Ureter (tissue), 1 donor: ENCODE results near the gene ISM2. TPM values are rescaled to one million over a fixed set of nuclear protein-coding genes. Genes with fewer than 3 reads are reported as not detected.
A peak's percentile ranks its signal among the peaks of the same experiment; 100 is the strongest.

Experiments used
- DNase-seq: peaks from one replicate; pipeline ENCODE4 v3.0.0-alpha.2; 2020; ENCODE audit warnings: low spot score
- total RNA-seq: library from RNA; stranded (reverse); gene quantifications from one replicate; pipeline ENCODE4 v1.2.4, GENCODE V29; 2023
- donor health status: DM: yes; HTN: yes; CAD: no.

Gene ISM2
- total RNA-seq, 1 donor from 2014 or later, result 3.5 TPM

DNA sequence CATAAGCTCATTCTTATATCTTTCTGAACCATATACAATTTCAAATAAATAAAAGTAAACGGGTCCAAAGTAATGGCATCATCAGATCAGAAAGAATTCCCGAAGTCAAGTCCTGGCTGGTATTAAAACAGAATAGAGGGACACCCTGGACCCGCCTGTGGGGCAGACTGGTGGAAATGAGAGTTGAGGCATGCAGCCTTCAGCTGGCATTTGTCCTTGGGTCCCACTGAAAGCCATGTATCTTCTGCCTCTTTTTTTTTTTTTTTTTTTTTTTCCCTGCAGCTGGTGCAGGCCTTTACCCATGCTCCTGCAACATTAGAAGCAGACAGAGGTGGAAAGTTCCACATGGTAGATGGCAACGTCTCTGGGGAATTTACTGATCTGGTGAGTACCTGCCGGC is 30.8 kb downstream of the ISM2 start:
- no peak for DNase-seq

DNA sequence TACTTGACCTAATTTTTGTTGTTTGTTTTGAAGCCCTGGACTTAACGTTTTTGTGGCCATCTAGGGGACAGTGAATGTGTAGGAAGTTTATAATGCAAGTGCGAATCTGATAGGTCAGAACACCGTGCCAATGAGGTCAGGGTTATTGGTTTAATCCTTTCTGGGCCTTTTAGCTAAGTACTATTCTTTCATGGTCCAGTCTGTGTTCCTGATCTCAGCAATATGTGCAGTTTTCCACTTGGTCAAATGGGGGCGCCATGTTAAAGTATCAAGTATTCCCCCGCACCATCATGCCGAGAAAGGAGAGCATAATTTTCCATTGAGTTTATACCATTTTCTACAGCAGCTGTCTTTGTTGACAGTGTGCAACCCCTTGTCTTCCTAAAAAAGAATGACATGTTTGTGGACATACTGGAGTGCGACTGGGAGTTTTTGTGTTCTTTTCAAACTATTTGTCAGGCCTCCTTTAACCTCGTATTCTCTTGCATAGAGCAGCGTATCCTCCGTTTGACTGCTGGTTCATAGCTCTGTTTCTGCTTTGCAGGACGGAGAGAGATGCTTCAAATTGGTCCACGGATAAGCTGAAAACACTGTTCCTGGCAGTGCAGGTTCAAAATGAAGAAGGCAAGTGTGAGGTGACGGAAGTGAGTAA is 39.4 kb downstream of the ISM2 start:
- peak; percentile 61 for DNase-seq

DNA sequence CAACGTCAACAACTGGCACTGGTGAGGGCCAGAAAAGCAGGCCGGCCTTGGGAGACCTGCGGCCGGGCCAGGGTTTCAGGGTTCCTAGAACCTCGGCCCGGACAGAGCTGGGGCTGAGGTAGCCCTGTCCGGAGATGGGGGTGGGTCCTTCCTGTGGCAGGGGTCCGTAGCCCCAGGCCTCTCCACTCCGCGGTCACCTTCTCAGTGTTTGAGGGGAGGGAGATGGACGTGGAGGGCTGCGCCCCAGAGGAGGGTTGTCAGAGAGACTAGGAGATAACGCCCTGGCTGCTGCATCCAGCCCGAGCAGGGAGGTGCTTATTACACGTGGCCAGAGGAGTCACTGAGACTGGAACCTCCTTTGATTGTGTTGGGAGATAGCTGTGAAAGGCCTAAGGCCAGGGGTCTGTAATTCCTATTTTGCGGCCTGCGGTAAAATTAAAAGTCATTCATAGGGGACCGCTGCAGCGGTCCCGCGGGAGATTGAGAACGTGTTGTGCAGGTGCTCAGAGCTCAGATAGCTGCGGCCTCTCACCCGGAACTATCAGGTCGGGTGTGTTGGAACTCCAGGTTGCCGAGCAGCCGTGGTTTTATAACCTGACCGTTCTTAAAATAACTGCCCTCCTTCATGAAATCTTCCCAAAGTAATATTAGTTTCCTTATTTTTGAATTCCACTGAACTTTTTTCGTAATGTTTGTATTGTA is 40.2 kb downstream of the ISM2 start:
- no peak for DNase-seq

- peak; percentile 96 for DNase-seq
These were observed 40.9 kb downstream of the ISM2 start, which contains the start of the genes AHSA1 and VIPAS39 for GRCh38 chr14:77457522-77458248. Gene AHSA1, plus strand, starts transcription at chr14:77458093. Its CDS starts 97 bp downstream, at chr14:77458190. Gene VIPAS39, minus strand, starts transcription at chr14:77457601. Its CDS starts 3,499 bp downstream, at chr14:77454102.

GRCh38 chr14:77457115-77457521 is 41.5 kb downstream of the ISM2 start:
- no peak for DNase-seq

DNA sequence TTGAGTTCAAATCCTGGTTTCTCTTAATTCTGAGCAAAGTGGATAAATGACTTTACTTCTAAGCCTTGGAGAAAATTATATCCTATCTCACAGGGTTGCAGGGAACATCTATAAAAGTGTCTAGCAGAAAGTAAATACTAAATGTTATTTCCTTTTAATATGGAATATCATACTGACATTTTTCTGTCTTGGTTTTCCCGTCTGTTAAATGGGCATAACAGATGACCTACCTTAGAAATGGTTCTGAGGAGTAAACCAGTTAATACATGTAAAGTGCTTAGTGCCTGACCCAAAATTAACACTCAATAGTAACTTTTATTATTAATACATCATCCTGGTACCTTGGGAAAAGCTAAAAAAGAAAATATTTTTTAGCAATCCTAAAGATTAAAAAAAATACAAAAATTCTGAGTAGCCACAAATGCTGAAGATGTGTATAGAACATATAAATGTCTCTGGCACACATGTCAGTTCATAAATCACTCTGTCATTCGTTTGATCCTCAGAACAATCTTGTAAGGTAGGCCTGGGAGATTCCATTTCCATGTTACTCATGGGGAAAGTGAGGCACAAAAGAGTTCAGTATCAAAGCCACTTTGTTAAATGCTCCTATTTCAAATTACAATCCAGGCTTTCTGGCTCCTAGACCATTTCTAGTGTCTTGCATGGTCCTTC is 42.5 kb downstream of the ISM2 start:
- no peak for DNase-seq

DNA sequence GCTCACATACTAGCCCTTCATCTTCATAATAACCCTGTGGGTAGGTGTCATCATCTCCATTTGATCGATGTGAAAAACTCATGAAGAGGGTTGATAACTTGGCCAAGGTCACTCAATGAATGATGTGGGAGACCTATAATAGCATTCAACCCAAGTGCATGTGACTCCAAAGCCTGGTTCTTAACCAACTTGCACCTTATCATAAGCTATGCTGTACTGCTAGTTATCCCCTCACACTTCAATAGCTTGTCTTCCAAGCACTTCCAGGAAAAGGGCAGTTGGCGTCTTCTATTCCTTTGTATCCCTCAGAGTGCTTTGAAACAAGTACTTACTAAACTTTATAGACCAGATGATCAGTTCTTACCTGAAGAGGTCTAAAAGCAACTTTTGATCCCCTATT is 56.4 kb downstream of the ISM2 start:
- no peak for DNase-seq

GRCh38 chr14:77439861-77440260 is 58.8 kb downstream of the ISM2 start:
- no peak for DNase-seq

- DNase-seq, result no peak
These were observed 60.0 kb downstream of the ISM2 start for GRCh38 chr14:77438596-77438995.

GRCh38 chr14:77436042-77436441 is 62.6 kb downstream of the ISM2 start:
- no peak for DNase-seq

- DNase-seq, result no peak
These were observed 72.2 kb downstream of the ISM2 start for GRCh38 chr14:77426396-77426795.

DNA sequence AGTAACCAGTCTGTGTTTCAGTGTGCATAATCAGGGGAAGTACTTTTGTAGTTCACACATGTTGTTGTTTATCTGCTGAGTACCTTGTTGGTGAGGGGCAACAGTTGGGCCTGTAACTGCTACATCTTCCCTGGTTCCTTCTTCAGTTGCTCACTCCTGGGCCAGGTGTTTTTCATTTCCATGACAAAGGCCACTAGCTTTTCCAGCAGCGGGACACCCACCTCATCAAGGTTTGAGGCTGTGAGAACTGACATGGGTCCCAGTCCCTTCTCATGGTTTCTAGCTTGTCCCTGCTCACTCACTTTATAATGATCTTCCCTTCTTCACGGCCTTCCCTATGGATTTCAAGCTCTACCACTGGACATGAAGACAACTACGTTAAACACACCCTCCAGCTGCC is 73.8 kb downstream of the ISM2 start:
- DNase-seq, result no peak

Other genes with a start within 250 kb of the ISM2 start
- not detected for gene NGB, start 227.6 kb downstream of the ISM2 start, total RNA-seq
- 37.6 TPM for gene POMT2, start 177.9 kb downstream of the ISM2 start, total RNA-seq
- gene GSTZ1, start 177.8 kb downstream of the ISM2 start, total RNA-seq, result 29.4 TPM
- gene TMED8, start 121.7 kb downstream of the ISM2 start, total RNA-seq, result 13.3 TPM
- gene SAMD15, start 121.4 kb downstream of the ISM2 start, total RNA-seq, result 1.8 TPM
- 1.7 TPM for gene NOXRED1, start 75.3 kb downstream of the ISM2 start, total RNA-seq
- gene VIPAS39, start 41.2 kb downstream of the ISM2 start, total RNA-seq, result 18.2 TPM
- 131 TPM for gene AHSA1, start 40.7 kb downstream of the ISM2 start, total RNA-seq
- gene SPTLC2, start 117.8 kb upstream of the ISM2 start, total RNA-seq, result 49.9 TPM
- gene ALKBH1, start 209.2 kb upstream of the ISM2 start, total RNA-seq, result 16.0 TPM
- 101 TPM for gene SLIRP, start 209.3 kb upstream of the ISM2 start, total RNA-seq